Stomach (tissue), 4 donors: ENCODE results near the gene DGKD.

Experiments
- EP300 ChIP-seq: sonication (generic); formaldehyde crosslinking; IDR thresholded peaks from one replicate; pipeline ENCODE4 v1.6.1; 2017; ENCODE audit warnings: antibody characterized with exemption
- POLR2A ChIP-seq, 4 donors: fragments of 450-650 bp; IDR thresholded peaks; one replicate each; pipeline ENCODE4 v1.6.1; 2016; ENCODE audit warnings: antibody characterized with exemption in 4 of 4, control low read depth in 2 of 4, mild to moderate bottlenecking in 1 of 4, moderate library complexity in 1 of 4
- POLR2AphosphoS5 ChIP-seq, 3 donors: sonication (generic); formaldehyde crosslinking; IDR thresholded peaks; one replicate each; pipeline ENCODE4 v1.6.1; 2016; ENCODE audit warnings: antibody characterized with exemption in 3 of 3
- TF ChIP-seq, protein P1 (sequence below), 7 experiments: fragments of 450-650 bp in 4 of 7; fragments of 200-600 bp in 3 of 7; sonication (generic) in 3 of 7; IDR thresholded peaks; one replicate each; pipeline ENCODE4 v1.5.1; 2016 to 2019; ENCODE audit warnings: antibody characterized with exemption in 7 of 7, control low read depth in 2 of 7, mild to moderate bottlenecking in 1 of 7

DNA sequence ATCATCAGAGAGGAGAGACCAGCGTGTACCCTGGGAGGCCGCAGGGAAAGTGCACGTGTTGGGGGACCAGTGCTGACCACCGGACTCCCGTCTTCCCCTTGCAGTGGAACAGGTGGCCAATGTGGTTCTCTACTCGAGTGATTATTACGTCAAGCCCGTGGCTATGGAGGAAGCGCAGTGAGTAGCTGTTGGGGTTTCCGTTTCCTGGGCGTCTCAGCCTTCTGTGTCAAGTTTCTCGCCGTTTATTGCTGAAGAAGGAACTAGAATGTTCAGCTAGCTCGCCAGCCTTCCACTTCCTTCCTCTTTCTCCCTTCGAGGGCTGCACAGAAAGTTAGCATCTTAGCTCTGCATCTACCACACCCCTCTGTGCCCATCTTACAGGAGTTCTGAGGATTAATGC, 22.8 kb upstream of the DGKD start:
- TF ChIP-seq POLR2A (IDR thresholded peaks at IDR 0.05): no peak
- TF ChIP-seq, protein P1, sequence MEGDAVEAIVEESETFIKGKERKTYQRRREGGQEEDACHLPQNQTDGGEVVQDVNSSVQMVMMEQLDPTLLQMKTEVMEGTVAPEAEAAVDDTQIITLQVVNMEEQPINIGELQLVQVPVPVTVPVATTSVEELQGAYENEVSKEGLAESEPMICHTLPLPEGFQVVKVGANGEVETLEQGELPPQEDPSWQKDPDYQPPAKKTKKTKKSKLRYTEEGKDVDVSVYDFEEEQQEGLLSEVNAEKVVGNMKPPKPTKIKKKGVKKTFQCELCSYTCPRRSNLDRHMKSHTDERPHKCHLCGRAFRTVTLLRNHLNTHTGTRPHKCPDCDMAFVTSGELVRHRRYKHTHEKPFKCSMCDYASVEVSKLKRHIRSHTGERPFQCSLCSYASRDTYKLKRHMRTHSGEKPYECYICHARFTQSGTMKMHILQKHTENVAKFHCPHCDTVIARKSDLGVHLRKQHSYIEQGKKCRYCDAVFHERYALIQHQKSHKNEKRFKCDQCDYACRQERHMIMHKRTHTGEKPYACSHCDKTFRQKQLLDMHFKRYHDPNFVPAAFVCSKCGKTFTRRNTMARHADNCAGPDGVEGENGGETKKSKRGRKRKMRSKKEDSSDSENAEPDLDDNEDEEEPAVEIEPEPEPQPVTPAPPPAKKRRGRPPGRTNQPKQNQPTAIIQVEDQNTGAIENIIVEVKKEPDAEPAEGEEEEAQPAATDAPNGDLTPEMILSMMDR (IDR thresholded peaks at IDR 0.05): no peak
- TF ChIP-seq POLR2AphosphoS5 (IDR thresholded peaks at IDR 0.05): peak in 2 of 3 donors; percentile 7 to 15
- no peak for TF ChIP-seq EP300
